Measurements from ENCODE around the gene OR2AK2.

Gene OR2AK2

GRCh38 chr1:247964933-247965332, at the start of gene OR2AK2:
Gene OR2AK2 (plus strand): TSS chr1:247965233. CDS start chr1:247965377, 144 bp downstream.
- no peak for DNase-seq (ENCODE audit: low read depth)

GRCh38 chr1:247919952-247920351, 45.1 kb upstream of the OR2AK2 start, which contains the start of gene OR2T8:
Gene OR2T8 (plus strand): TSS chr1:247920252. CDS start chr1:247921018, 766 bp downstream.
- no peak for DNase-seq (ENCODE audit: low read depth)

GRCh38 chr1:247923941-247924340, 41.1 kb upstream of the OR2AK2 start:
- DNase-seq (ENCODE audit: low read depth), result no peak

- DNase-seq (ENCODE audit: low read depth), result no peak
These were observed 40.2 kb upstream of the OR2AK2 start, which contains the start of gene OR2AJ1 for GRCh38 chr1:247924868-247925267. Gene OR2AJ1 (plus strand): TSS chr1:247924889. CDS start chr1:247933769, 8,880 bp downstream.

GRCh38 chr1:247933989-247934388, 31.0 kb upstream of the OR2AK2 start:
- no peak for DNase-seq (ENCODE audit: low read depth)

- DNase-seq (ENCODE audit: low read depth), result no peak
These were observed 29.3 kb upstream of the OR2AK2 start for GRCh38 chr1:247935781-247936180.

GRCh38 chr1:247936415-247936814, 28.6 kb upstream of the OR2AK2 start:
- no peak for DNase-seq (ENCODE audit: low read depth)

- DNase-seq (ENCODE audit: low read depth), result peak; percentile 20
These were observed 27.9 kb upstream of the OR2AK2 start for GRCh38 chr1:247936965-247937734.

- no peak for DNase-seq (ENCODE audit: low read depth)
These were observed 22.4 kb upstream of the OR2AK2 start for GRCh38 chr1:247942624-247943023.

GRCh38 chr1:247948558-247948957, 16.5 kb upstream of the OR2AK2 start, which contains the start of gene OR2L8:
Gene OR2L8 (plus strand): TSS chr1:247948858. CDS start chr1:247948858, 0 bp downstream.
- DNase-seq (ENCODE audit: low read depth), result no peak

- DNase-seq (ENCODE audit: low read depth), result no peak
These were observed 11.6 kb upstream of the OR2AK2 start for GRCh38 chr1:247953408-247953807.

GRCh38 chr1:247961791-247962190, 3.2 kb upstream of the OR2AK2 start:
- DNase-seq (ENCODE audit: low read depth), result no peak

- no peak for DNase-seq (ENCODE audit: low read depth)
These were observed 2.0 kb upstream of the OR2AK2 start for GRCh38 chr1:247962911-247963588.

- DNase-seq (ENCODE audit: low read depth), result no peak
These were observed 1.6 kb downstream of the OR2AK2 start for GRCh38 chr1:247966532-247967204.

- no peak for DNase-seq (ENCODE audit: low read depth)
These were observed 28.0 kb downstream of the OR2AK2 start for GRCh38 chr1:247992986-247993385.

- no peak for DNase-seq (ENCODE audit: low read depth)
These were observed 33.8 kb downstream of the OR2AK2 start for GRCh38 chr1:247998811-247999210.

- no peak for DNase-seq (ENCODE audit: low read depth)
These were observed 35.1 kb downstream of the OR2AK2 start for GRCh38 chr1:248000169-248000568.

- no peak for DNase-seq (ENCODE audit: low read depth)
These were observed 42.7 kb downstream of the OR2AK2 start for GRCh38 chr1:248007778-248008177.

GRCh38 chr1:248009681-248010080, 44.6 kb downstream of the OR2AK2 start:
- DNase-seq (ENCODE audit: low read depth), result no peak

- no peak for DNase-seq (ENCODE audit: low read depth)
These were observed 48.2 kb downstream of the OR2AK2 start, which contains the start of gene OR2L5 for GRCh38 chr1:248013229-248013710. Gene OR2L5 (plus strand): TSS chr1:248013660. CDS start chr1:248021948, 8,288 bp downstream.

- no peak for DNase-seq (ENCODE audit: low read depth)
These were observed 50.8 kb downstream of the OR2AK2 start for GRCh38 chr1:248015803-248016202.
